IPS-NIHi7 (cell line): ENCODE results near the gene RBMS3.
"Not testable (repeated sequence)": the region's sequence is repeated elsewhere in the genome, so short reads cannot be mapped to it uniquely, and the experiment has no call there.

Experiments
- DNase-seq: peaks from one replicate; pipeline ENCODE4 v3.0.0; 2012; ENCODE audit warnings: mixed read lengths; ENCODE audit errors: extremely low spot score

Gene RBMS3

GRCh38 chr3:29618395-29619282, 337.8 kb downstream of the RBMS3 start:
- DNase-seq: no peak

GRCh38 chr3:29619676-29620075, 338.8 kb downstream of the RBMS3 start:
- no peak for DNase-seq

- DNase-seq: no peak
Measured at GRCh38 chr3:29627136-29628117, 346.6 kb downstream of the RBMS3 start.

GRCh38 chr3:29628795-29629194, 347.9 kb downstream of the RBMS3 start:
- no peak for DNase-seq

GRCh38 chr3:29635888-29636287, 355.0 kb downstream of the RBMS3 start:
- DNase-seq: no peak

- no peak for DNase-seq
Measured at GRCh38 chr3:29637068-29637467, 356.2 kb downstream of the RBMS3 start.

- DNase-seq: no peak
Measured at GRCh38 chr3:29639578-29640290, 358.9 kb downstream of the RBMS3 start.

- no peak for DNase-seq
Measured at GRCh38 chr3:29642393-29643033, 361.6 kb downstream of the RBMS3 start.

- DNase-seq: no peak
Measured at GRCh38 chr3:29643034-29643425, 362.2 kb downstream of the RBMS3 start.

GRCh38 chr3:29644261-29644660, 363.4 kb downstream of the RBMS3 start:
- no peak for DNase-seq

- no peak for DNase-seq
Measured at GRCh38 chr3:29644956-29645636, 364.2 kb downstream of the RBMS3 start.

- no peak for DNase-seq
Measured at GRCh38 chr3:29646043-29646442, 365.2 kb downstream of the RBMS3 start.

- no peak for DNase-seq
Measured at GRCh38 chr3:29649815-29650547, 369.1 kb downstream of the RBMS3 start.

GRCh38 chr3:29653680-29654079, 372.8 kb downstream of the RBMS3 start:
- DNase-seq: no peak

GRCh38 chr3:29655015-29655747, 374.3 kb downstream of the RBMS3 start:
- DNase-seq: no peak

GRCh38 chr3:29665688-29666087, 384.8 kb downstream of the RBMS3 start:
- DNase-seq: no peak

GRCh38 chr3:29668233-29668632, 387.4 kb downstream of the RBMS3 start:
- DNase-seq: no peak

GRCh38 chr3:29668728-29669127, 387.9 kb downstream of the RBMS3 start:
- DNase-seq: peak; percentile 41

GRCh38 chr3:29670476-29670875, 389.6 kb downstream of the RBMS3 start:
- DNase-seq: not testable (repeated sequence)
